Neural progenitor cell (in vitro differentiated cells): Measurements from ENCODE around the gene IPCEF1. TPM values are rescaled to one million over a fixed set of nuclear protein-coding genes. Genes with fewer than 3 reads are reported as not detected.

ENCODE experiments used
- DNase-seq: peaks from one replicate; pipeline ENCODE4 v3.0.0-alpha.2; 2016; ENCODE audit warnings: low spot score
- H2AFZ ChIP-seq: fragments of 200-600 bp; sonication (generic); replicated peaks from 2 replicates; pipeline ENCODE4 v1.6.1; 2016; ENCODE audit warnings: antibody characterized with exemption
- H3F3A ChIP-seq: fragments of 200-600 bp; sonication (generic); 2 replicates; pipeline ENCODE4 v1.6.1; 2016; ENCODE audit warnings: antibody characterized with exemption, low read depth
- H3K27ac ChIP-seq: fragments of 200-600 bp; sonication (generic); 2 replicates; pipeline ENCODE4 v1.5.1; 2016; ENCODE audit warnings: mild to moderate bottlenecking
- H3K27me3 ChIP-seq: fragments of 200-600 bp; sonication (generic); 2 replicates; pipeline ENCODE4 v1.6.1; 2016; ENCODE audit warnings: mild to moderate bottlenecking, moderate library complexity
- H3K36me3 ChIP-seq: fragments of 200-600 bp; sonication (generic); 2 replicates; pipeline ENCODE4 v1.5.1; 2016
- H3K4me1 ChIP-seq: fragments of 200-600 bp; sonication (generic); 2 replicates; pipeline ENCODE4 v1.6.1; 2016; ENCODE audit warnings: mixed run types
- H3K4me2 ChIP-seq: fragments of 200-600 bp; sonication (generic); 2 replicates; pipeline ENCODE4 v1.6.1; 2016
- H3K4me3 ChIP-seq: fragments of 200-600 bp; sonication (generic); 2 replicates; pipeline ENCODE4 v1.5.1; 2016
- H3K79me2 ChIP-seq: fragments of 200-600 bp; sonication (generic); 2 replicates; pipeline ENCODE4 v1.6.1; 2016; ENCODE audit warnings: low read depth
- H3K9ac ChIP-seq: fragments of 200-600 bp; sonication (generic); 2 replicates; pipeline ENCODE4 v1.6.1; 2016
- H3K9me3 ChIP-seq: fragments of 200-600 bp; sonication (generic); 2 replicates; pipeline ENCODE4 v1.5.1; 2016; ENCODE audit warnings: low read depth
- H4K20me1 ChIP-seq: fragments of 200-600 bp; sonication (generic); 2 replicates; pipeline ENCODE4 v1.6.1; 2016; ENCODE audit warnings: low read depth
- H3K27ac Mint-ChIP-seq: 3 replicates; pipeline ENCODE4 v1.8.0; 2021; ENCODE audit warnings: mixed read lengths
- H3K27me3 Mint-ChIP-seq: 2 replicates; pipeline ENCODE4 v1.8.0; 2022; ENCODE audit warnings: low read depth, mild to moderate bottlenecking, inconsistent platforms, moderate library complexity, mixed read lengths; ENCODE audit not compliant: insufficient read depth
- H3K36me3 Mint-ChIP-seq: 3 replicates; pipeline ENCODE4 v1.8.0; 2021; ENCODE audit warnings: mixed read lengths
- H3K4me1 Mint-ChIP-seq: 3 replicates; pipeline ENCODE4 v1.8.0; 2021; ENCODE audit warnings: mixed read lengths
- H3K4me3 Mint-ChIP-seq: 3 replicates; pipeline ENCODE4 v1.8.0; 2021; ENCODE audit warnings: mild to moderate bottlenecking, moderate library complexity, mixed read lengths
- H3K9me3 Mint-ChIP-seq: 3 replicates; pipeline ENCODE4 v1.8.0; 2020; ENCODE audit warnings: mixed read lengths
- EZH2 ChIP-seq: fragments of 200-600 bp; sonication (generic); IDR thresholded peaks from 2 replicates; pipeline ENCODE4 v1.6.1; 2017; ENCODE audit warnings: antibody characterized with exemption, mild to moderate bottlenecking, moderate library complexity
- EZH2phosphoT487 ChIP-seq: fragments of 200-600 bp; sonication (generic); IDR thresholded peaks from 2 replicates; pipeline ENCODE4 v1.6.1; 2017; ENCODE audit warnings: antibody characterized with exemption
- total RNA-seq: library from RNA; depleted of rRNA; stranded (reverse); fragments of >200 nt; gene quantifications from 2 replicates; pipeline ENCODE4 v1.2.3, GENCODE V29; 2015; ENCODE audit warnings: low replicate concordance
- TF ChIP-seq, protein P1 (sequence below): fragments of 200-600 bp; sonication (generic); IDR thresholded peaks from 2 replicates; pipeline ENCODE4 v1.5.1; 2017; ENCODE audit warnings: antibody characterized with exemption, mild to moderate bottlenecking

Gene IPCEF1
- total RNA-seq, 1 donor from 2014 or later, result 0.13 TPM

DNA sequence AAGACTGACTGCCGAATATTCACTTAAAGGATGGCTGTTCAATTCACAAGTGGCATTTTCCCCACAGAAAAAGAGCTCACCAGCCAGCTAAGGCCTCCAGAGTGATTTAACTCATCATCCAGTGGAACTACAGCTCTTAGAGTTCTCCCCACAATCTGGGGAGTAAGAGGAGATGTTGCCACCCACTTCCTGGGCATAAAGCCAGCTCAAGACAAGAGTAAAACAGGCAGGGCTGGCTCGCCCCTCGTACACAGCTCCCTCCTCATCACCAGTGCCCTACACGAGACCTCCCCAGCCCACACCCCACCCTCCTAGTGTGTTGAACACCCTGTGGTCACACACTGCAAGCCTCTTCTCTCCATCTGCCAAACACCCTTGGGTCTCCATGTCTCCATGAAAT is 47.2 kb upstream of the IPCEF1 start:
- Histone ChIP-seq H3K4me1 (no peaks in the 10 kb centered on the region), H3K4me3 (no peak overlapping the region), H3K9me3 (no peaks in the 10 kb centered on the region), H3F3A (no peaks in the 10 kb centered on the region), H3K27ac (no peak overlapping the region), H2AFZ (no peak overlapping the region), H3K9ac (no peak overlapping the region), H3K36me3 (no peaks in the 10 kb centered on the region), H3K4me2 (no peak overlapping the region), H3K27me3 (no peaks in the 10 kb centered on the region), H4K20me1 (no peaks in the 10 kb centered on the region), H3K79me2 (no peaks in the 10 kb centered on the region)
- H3K9me3 Mint-ChIP-seq, result no peaks in the 10 kb centered on the region
- no peak for DNase-seq
- peaks cover 16% of the 10 kb centered on the region for H3K36me3 Mint-ChIP-seq
- no peak overlapping the region for H3K27ac Mint-ChIP-seq
- TF ChIP-seq EZH2phosphoT487 (no peak), EZH2 (no peak)
- TF ChIP-seq, protein P1, sequence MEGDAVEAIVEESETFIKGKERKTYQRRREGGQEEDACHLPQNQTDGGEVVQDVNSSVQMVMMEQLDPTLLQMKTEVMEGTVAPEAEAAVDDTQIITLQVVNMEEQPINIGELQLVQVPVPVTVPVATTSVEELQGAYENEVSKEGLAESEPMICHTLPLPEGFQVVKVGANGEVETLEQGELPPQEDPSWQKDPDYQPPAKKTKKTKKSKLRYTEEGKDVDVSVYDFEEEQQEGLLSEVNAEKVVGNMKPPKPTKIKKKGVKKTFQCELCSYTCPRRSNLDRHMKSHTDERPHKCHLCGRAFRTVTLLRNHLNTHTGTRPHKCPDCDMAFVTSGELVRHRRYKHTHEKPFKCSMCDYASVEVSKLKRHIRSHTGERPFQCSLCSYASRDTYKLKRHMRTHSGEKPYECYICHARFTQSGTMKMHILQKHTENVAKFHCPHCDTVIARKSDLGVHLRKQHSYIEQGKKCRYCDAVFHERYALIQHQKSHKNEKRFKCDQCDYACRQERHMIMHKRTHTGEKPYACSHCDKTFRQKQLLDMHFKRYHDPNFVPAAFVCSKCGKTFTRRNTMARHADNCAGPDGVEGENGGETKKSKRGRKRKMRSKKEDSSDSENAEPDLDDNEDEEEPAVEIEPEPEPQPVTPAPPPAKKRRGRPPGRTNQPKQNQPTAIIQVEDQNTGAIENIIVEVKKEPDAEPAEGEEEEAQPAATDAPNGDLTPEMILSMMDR, result no peak
- H3K4me3 Mint-ChIP-seq, result no peak overlapping the region
- H3K27me3 Mint-ChIP-seq, result no peaks in the 10 kb centered on the region
- H3K4me1 Mint-ChIP-seq, result no peaks in the 10 kb centered on the region

DNA sequence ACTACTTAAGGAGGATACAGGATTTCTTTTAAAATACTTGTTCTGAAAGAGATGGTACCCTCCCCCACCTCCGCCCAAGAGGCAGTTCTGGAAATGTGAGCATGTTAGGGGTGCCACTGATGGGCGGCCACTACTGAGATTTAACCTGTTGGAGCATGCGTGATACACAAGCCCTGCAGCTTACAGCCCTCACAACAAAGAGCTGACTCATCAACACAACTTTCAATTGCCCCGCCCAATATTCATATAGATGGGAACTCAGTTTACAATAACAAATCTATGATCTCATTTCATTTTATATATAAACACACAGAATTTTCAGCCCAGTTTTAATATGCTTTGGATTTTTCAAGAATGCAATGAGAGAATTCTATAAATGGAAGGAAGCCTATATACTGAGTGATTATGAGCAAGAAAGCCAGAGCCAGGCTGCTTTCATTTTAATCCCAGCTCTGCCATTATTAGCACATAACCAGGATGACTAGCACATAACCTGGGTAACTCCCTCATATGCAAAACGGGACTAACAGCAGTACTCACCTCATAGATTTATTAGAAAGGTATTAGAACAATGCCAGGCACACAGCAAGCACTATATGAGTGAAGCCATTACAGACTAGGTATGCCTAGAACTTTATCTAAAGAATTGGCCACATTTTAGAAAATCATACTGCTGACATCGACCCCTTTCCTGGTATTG is 45.6 kb upstream of the IPCEF1 start:
- Histone ChIP-seq H4K20me1 (no peaks in the 10 kb centered on the region), H3K4me3 (no peak overlapping the region), H3K27me3 (no peaks in the 10 kb centered on the region), H2AFZ (no peak overlapping the region), H3K27ac (no peak overlapping the region), H3K36me3 (no peaks in the 10 kb centered on the region), H3F3A (no peaks in the 10 kb centered on the region), H3K4me2 (no peak overlapping the region), H3K9ac (no peak overlapping the region), H3K4me1 (no peaks in the 10 kb centered on the region), H3K9me3 (no peaks in the 10 kb centered on the region), H3K79me2 (no peaks in the 10 kb centered on the region)
- Mint-ChIP-seq H3K36me3 (peaks cover 19% of the 10 kb centered on the region), H3K4me3 (no peak overlapping the region), H3K9me3 (no peaks in the 10 kb centered on the region), H3K4me1 (peaks cover 3% of the 10 kb centered on the region), H3K27ac (no peak overlapping the region), H3K27me3 (no peaks in the 10 kb centered on the region)
- no peak for DNase-seq
- TF ChIP-seq, protein P1, result no peak
- TF ChIP-seq EZH2 (no peak), EZH2phosphoT487 (no peak)

DNA sequence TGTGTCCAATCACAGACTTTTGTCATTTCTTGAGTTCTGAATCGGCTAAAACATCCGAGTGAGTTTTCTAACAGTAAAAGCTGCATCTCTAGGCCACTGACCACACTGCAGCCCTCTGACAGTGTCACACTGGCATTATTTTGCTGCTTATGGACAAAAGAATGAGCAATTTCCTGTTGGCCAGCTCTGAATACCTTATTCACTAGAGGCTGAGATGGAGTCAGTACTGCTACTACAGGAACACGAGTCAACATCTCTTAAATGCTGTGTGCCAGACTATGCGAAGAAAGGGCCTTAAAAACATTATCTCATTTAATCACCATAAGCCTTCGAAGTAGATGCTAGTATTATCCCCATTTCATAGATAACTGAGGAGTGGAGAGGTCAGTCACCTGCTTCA is 42.5 kb upstream of the IPCEF1 start:
- Histone ChIP-seq H3K27ac (no peak overlapping the region), H4K20me1 (no peaks in the 10 kb centered on the region), H3K4me2 (no peak overlapping the region), H3K9me3 (no peaks in the 10 kb centered on the region), H3K27me3 (no peaks in the 10 kb centered on the region), H2AFZ (no peak overlapping the region), H3K36me3 (no peaks in the 10 kb centered on the region), H3K4me3 (no peak overlapping the region), H3K9ac (no peak overlapping the region), H3K4me1 (no peaks in the 10 kb centered on the region), H3K79me2 (no peaks in the 10 kb centered on the region), H3F3A (no peaks in the 10 kb centered on the region)
- TF ChIP-seq, protein P1, result no peak
- TF ChIP-seq EZH2phosphoT487 (no peak), EZH2 (no peak)
- no peaks in the 10 kb centered on the region for H3K9me3 Mint-ChIP-seq
- no peak overlapping the region for H3K4me3 Mint-ChIP-seq
- H3K27me3 Mint-ChIP-seq, result no peaks in the 10 kb centered on the region
- no peak for DNase-seq
- H3K4me1 Mint-ChIP-seq, result peaks cover 3% of the 10 kb centered on the region
- no peak overlapping the region for H3K27ac Mint-ChIP-seq
- H3K36me3 Mint-ChIP-seq, result peaks cover 8% of the 10 kb centered on the region
